ENCODE measurements around the gene ALKBH7. TPM values are rescaled to one million over a fixed set of nuclear protein-coding genes. Genes with fewer than 3 reads are reported as not detected.

Gene ALKBH7
- total and polyA plus RNA-seq, 9 donors, result 0.55 to 118 (median 80.8) TPM

GRCh38 chr19:6392221-6393073, 19.9 kb downstream of the ALKBH7 start:
- intact Hi-C loops (cut with DNase I), result no loop called here
- 5 to 7% (median 6%) methylated on average over 30 of the region's 30 CpGs for WGBS, 3 donors

GRCh38 chr19:6393074-6393982, 20.7 kb downstream of the ALKBH7 start, which contains the start of gene GTF2F1:
GTF2F1 (minus strand) TSS chr19:6393164; CDS start chr19:6392995, 169 bp downstream.
- H3K9me3 ChIP-seq, result no peaks in the 10 kb centered on the region
- H3K27me3 ChIP-seq, result no peaks in the 10 kb centered on the region
- H3K36me3 ChIP-seq, result no peaks in the 10 kb centered on the region
- TF ChIP-seq EP300 (IDR thresholded peaks at IDR 0.05), result peak; percentile 42
- TF ChIP-seq, protein P1, sequence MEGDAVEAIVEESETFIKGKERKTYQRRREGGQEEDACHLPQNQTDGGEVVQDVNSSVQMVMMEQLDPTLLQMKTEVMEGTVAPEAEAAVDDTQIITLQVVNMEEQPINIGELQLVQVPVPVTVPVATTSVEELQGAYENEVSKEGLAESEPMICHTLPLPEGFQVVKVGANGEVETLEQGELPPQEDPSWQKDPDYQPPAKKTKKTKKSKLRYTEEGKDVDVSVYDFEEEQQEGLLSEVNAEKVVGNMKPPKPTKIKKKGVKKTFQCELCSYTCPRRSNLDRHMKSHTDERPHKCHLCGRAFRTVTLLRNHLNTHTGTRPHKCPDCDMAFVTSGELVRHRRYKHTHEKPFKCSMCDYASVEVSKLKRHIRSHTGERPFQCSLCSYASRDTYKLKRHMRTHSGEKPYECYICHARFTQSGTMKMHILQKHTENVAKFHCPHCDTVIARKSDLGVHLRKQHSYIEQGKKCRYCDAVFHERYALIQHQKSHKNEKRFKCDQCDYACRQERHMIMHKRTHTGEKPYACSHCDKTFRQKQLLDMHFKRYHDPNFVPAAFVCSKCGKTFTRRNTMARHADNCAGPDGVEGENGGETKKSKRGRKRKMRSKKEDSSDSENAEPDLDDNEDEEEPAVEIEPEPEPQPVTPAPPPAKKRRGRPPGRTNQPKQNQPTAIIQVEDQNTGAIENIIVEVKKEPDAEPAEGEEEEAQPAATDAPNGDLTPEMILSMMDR (IDR thresholded peaks at IDR 0.05), result peak in 2 of 3 donors; percentile 12 to 53
- TF ChIP-seq POLR2A (IDR thresholded peaks at IDR 0.05), result peak; percentile 57
- intact Hi-C loops (cut with DNase I), result no loop called here
- peak; percentile 98 to 100 (median 99) for DNase-seq
- H3K4me1 ChIP-seq (ENCODE audit: insufficient read depth), result peaks cover 4% of the 10 kb centered on the region
- peak within 1 kb of the TSS; percentile 74 to 97 for H3K27ac ChIP-seq
- 0% methylated on average over 58 to 69 of the region's 69 CpGs for WGBS, 3 donors
- peak within 1 kb of the TSS; percentile 75 for H3K4me3 ChIP-seq

More at GRCh38 chr19:6392221-6393073, 19.9 kb downstream of the ALKBH7 start:
- Histone ChIP-seq H3K27me3 (no peaks in the 10 kb centered on the region), H3K9me3 (no peaks in the 10 kb centered on the region), H3K36me3 (no peaks in the 10 kb centered on the region), H3K27ac (peak overlapping the region in 1 of 2 donors; percentile 97), H3K4me3 (peak overlapping the region; percentile 75), H3K4me1 (ENCODE audit: insufficient read depth) (peaks cover 4% of the 10 kb centered on the region)
- no peak for DNase-seq
- TF ChIP-seq POLR2A (IDR thresholded peaks at IDR 0.05), result no peak
- no peak for TF ChIP-seq EP300 (IDR thresholded peaks at IDR 0.05)
- TF ChIP-seq, protein P1 (IDR thresholded peaks at IDR 0.05), result no peak

- 22 to 28% (median 24%) methylated on average over 14 of the region's 14 CpGs for WGBS, 3 donors
- Histone ChIP-seq H3K4me1 (ENCODE audit: insufficient read depth) (peaks cover 4% of the 10 kb centered on the region), H3K36me3 (no peaks in the 10 kb centered on the region), H3K27ac (peak overlapping the region; percentile 74 to 97), H3K27me3 (no peaks in the 10 kb centered on the region), H3K4me3 (peak overlapping the region; percentile 75), H3K9me3 (no peaks in the 10 kb centered on the region)
- TF ChIP-seq EP300 (IDR thresholded peaks at IDR 0.05) (no peak), POLR2A (IDR thresholded peaks at IDR 0.05) (no peak)
- TF ChIP-seq, protein P1 (IDR thresholded peaks at IDR 0.05), result no peak
- DNase-seq, result no peak
- intact Hi-C loops (cut with DNase I), result no loop called here
Measured at GRCh38 chr19:6393983-6394412, 21.4 kb downstream of the ALKBH7 start.

DNA sequence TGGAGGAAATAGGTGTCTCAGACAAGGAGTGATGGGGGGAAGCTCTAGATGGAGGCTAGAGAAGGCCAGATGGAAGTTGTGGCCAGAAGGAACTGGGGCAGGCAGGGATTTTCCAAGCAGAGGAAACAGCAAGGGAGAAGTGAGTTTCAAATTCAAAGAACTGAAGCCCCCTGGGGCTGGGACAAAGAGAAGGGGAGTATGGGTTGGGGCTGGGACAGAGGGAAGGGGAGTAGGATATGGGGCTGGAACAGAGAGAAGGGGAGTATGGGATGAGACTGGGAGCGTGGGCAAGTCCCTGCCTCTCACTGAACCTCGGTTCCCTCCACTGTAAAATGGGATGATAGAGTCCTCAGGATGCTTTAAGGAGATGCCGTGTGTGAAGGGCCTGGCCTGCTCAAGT, 22.2 kb downstream of the ALKBH7 start:
- WGBS, 3 donors, result 81 to 86% (median 84%) methylated on average over 3 of the region's 3 CpGs
- H3K36me3 ChIP-seq, result no peaks in the 10 kb centered on the region
- intact Hi-C loops (cut with DNase I), result no loop called here
- no peak for DNase-seq
- H3K27me3 ChIP-seq, result no peaks in the 10 kb centered on the region
- TF ChIP-seq EP300 (IDR thresholded peaks at IDR 0.05), result no peak
- no peak for TF ChIP-seq POLR2A (IDR thresholded peaks at IDR 0.05)
- TF ChIP-seq, protein P1 (IDR thresholded peaks at IDR 0.05), result no peak
- H3K4me1 ChIP-seq (ENCODE audit: insufficient read depth), result peaks cover 4% of the 10 kb centered on the region
- H3K27ac ChIP-seq, result no peak overlapping the region
- no peaks in the 10 kb centered on the region for H3K9me3 ChIP-seq
- H3K4me3 ChIP-seq, result no peak overlapping the region
